ENCODE results near the gene GLYATL1. TPM values are rescaled to one million over a fixed set of nuclear protein-coding genes. Genes with fewer than 3 reads are reported as not detected.

GLYATL1 gene
- total and polyA plus RNA-seq, 10 of the 15 experiments (the other 5 are each of a cell fraction or from before 2014, with no cell fraction given), result not detected

GRCh38 chr11:58933661-58934060 is 5.6 kb upstream of the GLYATL1 start:
- Histone ChIP-seq H3K27me3 (replicated peaks in 1 of 2; ENCODE audit: control insufficient read depth in 2 of 2, insufficient read depth in 2 of 2, low read length in 1 of 2) (no peaks in the 10 kb centered on the region), H3K79me2 (ENCODE audit: control insufficient read depth, insufficient read depth, low read length) (no peaks in the 10 kb centered on the region), H3K27ac (ENCODE audit: control insufficient read depth, insufficient read depth) (no peak overlapping the region), H3K36me3 (ENCODE audit: control insufficient read depth in 2 of 2, insufficient read depth in 2 of 2, low read length in 1 of 2) (no peaks in the 10 kb centered on the region), H2AFZ (ENCODE audit: control insufficient read depth, low read depth, low read length) (no peak overlapping the region), H3K9me3 (replicated peaks; ENCODE audit: control insufficient read depth, insufficient read depth, low read length) (no peaks in the 10 kb centered on the region), H3K4me2 (ENCODE audit: control insufficient read depth, insufficient read depth) (no peak overlapping the region), H3K4me3 (no peak overlapping the region), H3K9ac (ENCODE audit: control insufficient read depth, insufficient read depth, low read length) (no peak overlapping the region), H4K20me1 (ENCODE audit: control insufficient read depth, insufficient read depth) (no peaks in the 10 kb centered on the region), H3K4me1 (ENCODE audit: control insufficient read depth, insufficient read depth, low read length) (no peaks in the 10 kb centered on the region)
- WGBS (ENCODE audit: insufficient coverage, insufficient replicate concordance, low lambda C conversion rate, missing lambda C conversion rate), result 7% methylated on average over 3 of the region's 3 CpGs
- TF ChIP-seq TBL1XR1 (IDR thresholded peaks at IDR 0.05; ENCODE audit: low read depth, low read length), result no peak
- TF ChIP-seq PAX8 (IDR thresholded peaks at IDR 0.05), result no peak
- TF ChIP-seq SIX5 (IDR thresholded peaks at IDR 0.05; ENCODE audit: low read depth, low read length, severe bottlenecking), result no peak
- no peak for TF ChIP-seq MYB (IDR thresholded peaks at IDR 0.05; ENCODE audit: borderline replicate concordance, low read depth, low read length)
- TF ChIP-seq SREBF2 (IDR thresholded peaks at IDR 0.05; ENCODE audit: low read length), result no peak
- TF ChIP-seq USF2 (IDR thresholded peaks at IDR 0.05; ENCODE audit: borderline replicate concordance, low read depth, low read length), result no peak
- TF ChIP-seq SIN3A (IDR thresholded peaks at IDR 0.05; ENCODE audit: low read depth, low read length), result no peak
- TF ChIP-seq USF1 (IDR thresholded peaks at IDR 0.05; ENCODE audit: borderline replicate concordance, extremely low read length, insufficient read depth, low read depth, low read length), result no peak
- no peak for TF ChIP-seq FOXK2 (IDR thresholded peaks at IDR 0.05)
- intact Hi-C loops (cut with micrococcal nuclease; ENCODE audit: unreplicated experiment), result no loop called here
- POLR2A ChIA-PET, result no interaction called here
- ATAC-seq (no peak), FAIRE-seq (no peak), DNase-seq (ENCODE audit: low read depth, low spot score) (no peak)
- CTCF ChIA-PET, result no interaction called here
- RAD21 ChIA-PET (ENCODE audit: unreplicated experiment), result no interaction called here
- in situ Hi-C loops (cut with MboI), result no loop called here
- SMC1A ChIA-PET (ENCODE audit: uncharacterized antibody, unreplicated experiment), result no interaction called here
- no TSS peak for BruUV-seq (replicated peaks)
